HepG2 (cell line): Measurements from ENCODE around the gene NDUFS4. TPM values are rescaled to one million over a fixed set of nuclear protein-coding genes. Genes with fewer than 3 reads are reported as not detected.

ENCODE experiments used
- DPF2 ChIP-seq: sonication (generic); formaldehyde crosslinking; IDR thresholded peaks from 2 replicates; pipeline ENCODE4 v1.4.0; 2020; ENCODE audit warnings: mild to moderate bottlenecking, low read depth, missing genetic modification reagents, borderline replicate concordance
- HNF1A ChIP-seq, 2 experiments: sonication (generic) in 1 of 2; formaldehyde crosslinking in 1 of 2; IDR thresholded peaks; 2 replicates each; pipeline versions ENCODE4 v1.4.0 to v1.6.1; 2016 to 2020; ENCODE audit warnings: borderline replicate concordance in 1 of 2, low read depth in 1 of 2, mild to moderate bottlenecking in 1 of 2, missing genetic modification reagents in 1 of 2
- HNRNPK ChIP-seq: fragments of 200-400 bp; formaldehyde crosslinking; IDR thresholded peaks from 2 replicates; pipeline ENCODE4 v1.6.1; 2018; ENCODE audit warnings: low read length, low read depth, moderate library complexity, mild to moderate bottlenecking; ENCODE audit not compliant: poor library complexity, severe bottlenecking
- MTA1 ChIP-seq: sonication (generic); formaldehyde crosslinking; IDR thresholded peaks from 2 replicates; pipeline ENCODE4 v1.4.0; 2020; ENCODE audit warnings: missing genetic modification reagents, mild to moderate bottlenecking, borderline replicate concordance
- RBFOX2 ChIP-seq: fragments of 200-400 bp; formaldehyde crosslinking; IDR thresholded peaks from 2 replicates; pipeline ENCODE4 v1.6.1; 2017; ENCODE audit warnings: low read depth, mild to moderate bottlenecking, low read length
- RCOR2 ChIP-seq: IDR thresholded peaks from 2 replicates; pipeline ENCODE4 v1.6.1; 2016; ENCODE audit warnings: missing biosample characterization, missing genetic modification reagents
- RFXAP ChIP-seq: sonication (generic); formaldehyde crosslinking; IDR thresholded peaks from 2 replicates; pipeline ENCODE4 v1.4.0; 2020; ENCODE audit warnings: missing genetic modification reagents, borderline replicate concordance
- ZNF142 ChIP-seq: sonication (generic); formaldehyde crosslinking; IDR thresholded peaks from 2 replicates; pipeline ENCODE4 v1.4.0; 2020; ENCODE audit warnings: missing genetic modification reagents
- ZNF160 ChIP-seq: sonication (generic); formaldehyde crosslinking; IDR thresholded peaks from 2 replicates; pipeline ENCODE4 v1.8.0; 2022; ENCODE audit warnings: mild to moderate bottlenecking, inconsistent platforms, missing genetic modification reagents
- ZNF205 ChIP-seq: IDR thresholded peaks from 2 replicates; pipeline ENCODE4 v1.6.1; 2018; ENCODE audit warnings: missing biosample characterization, missing genetic modification reagents
- ZNF235 ChIP-seq: sonication (generic); formaldehyde crosslinking; IDR thresholded peaks from 2 replicates; pipeline ENCODE4 v1.8.1; 2023; ENCODE audit warnings: mild to moderate bottlenecking, missing genetic modification reagents, borderline replicate concordance
- ZNF333 ChIP-seq: sonication (generic); formaldehyde crosslinking; IDR thresholded peaks from 2 replicates; pipeline ENCODE4 v1.4.0; 2020; ENCODE audit warnings: mild to moderate bottlenecking, missing genetic modification reagents, borderline replicate concordance
- ZNF44 ChIP-seq: sonication (generic); formaldehyde crosslinking; IDR thresholded peaks from 2 replicates; pipeline ENCODE4 v1.5.1; 2020; ENCODE audit warnings: mild to moderate bottlenecking, missing genetic modification reagents
- ZNF574 ChIP-seq: sonication (generic); formaldehyde crosslinking; IDR thresholded peaks from 2 replicates; pipeline ENCODE4 v1.4.0; 2020; ENCODE audit warnings: missing genetic modification reagents
- ZNF879 ChIP-seq: sonication (generic); formaldehyde crosslinking; IDR thresholded peaks from 2 replicates; pipeline ENCODE4 v1.8.1; 2023; ENCODE audit warnings: missing genetic modification reagents
- polyA plus RNA-seq, 8 experiments: library from polyadenylated mRNA; depleted of rRNA in 3 of 8; stranded (reverse) in 7 of 8; unstranded in 1 of 8; fragments of >200 nt; fragmentation: Illumina TruSeq in 4 of 8; extraction: Trizol in 4 of 8; gene quantifications; 2 replicates each; pipeline versions ENCODE4 v1.2.1 to v1.2.3, GENCODE V29; 2011 to 2016; ENCODE audit warnings: low read depth in 4 of 8, missing spikeins in 1 of 8, mixed read lengths in 1 of 8; ENCODE audit not compliant: insufficient read depth in 1 of 8
- total RNA-seq, 5 experiments: library from RNA; depleted of rRNA; stranded (reverse); fragments of >200 nt; fragmentation: Illumina TruSeq; extraction: Trizol; gene quantifications; 2 replicates each; pipeline ENCODE4 v1.2.3, GENCODE V29; 2016; ENCODE audit warnings: low read depth in 1 of 5

NDUFS4 gene
- total and polyA plus RNA-seq, 2 of the 13 experiments (the other 11 are each of a cell fraction or from before 2014, with no cell fraction given), result 121 to 126 TPM

GRCh38 chr5:53560506-53561191 is at the start of gene NDUFS4 (continued):
- TF ChIP-seq ZNF574 (CRISPR knock-in tag), result peak; percentile 87
- peak; percentile 59 for TF ChIP-seq RBFOX2
- TF ChIP-seq HNRNPK, result no peak
- TF ChIP-seq ZNF205, result no peak
- TF ChIP-seq ZNF333, result no peak
- TF ChIP-seq ZNF142, result peak; percentile 83
- TF ChIP-seq ZNF879 (CRISPR knock-in tag), result no peak
- 0 out of 2 replicates have a peak, but pooled peaks have one; percentile 22 for TF ChIP-seq MTA1 (CRISPR knock-in tag)
- TF ChIP-seq RCOR2 (CRISPR knock-in tag), result peak; percentile 65; the same call in 1 of the 2 replicates
- no peak for TF ChIP-seq ZNF235 (CRISPR knock-in tag)
- TF ChIP-seq RFXAP (CRISPR knock-in tag), result no peak
- TF ChIP-seq ZNF160 (CRISPR knock-in tag), result no peak
- TF ChIP-seq DPF2, result no peak
- peak; percentile 80; the same call in 1 of the 2 replicates for TF ChIP-seq ZNF44
- no peak for TF ChIP-seq HNF1A (IDR thresholded peaks at IDR 0.05; ENCODE audit: low read depth)
- TF ChIP-seq HNF1A (CRISPR knock-in tag; IDR thresholded peaks at IDR 0.05; ENCODE audit: borderline replicate concordance), result peak; percentile 69; the same call in 1 of the 2 replicates
